Dermis microvascular lymphatic vessel endothelial cell (primary cell): ENCODE measurements around the gene TMEM97. TPM values are rescaled to one million over a fixed set of nuclear protein-coding genes. Genes with fewer than 3 reads are reported as not detected.
"Not testable (repeated sequence)": the region's sequence is repeated elsewhere in the genome, so short reads cannot be mapped to it uniquely, and the experiment has no call there.

Experiments
- DNase-seq, 2 donors: peaks; one replicate each; pipeline versions ENCODE4 v3.0.0 to v3.0.0-alpha.2; 2010; ENCODE audit warnings: low read depth in 2 of 2
- total RNA-seq: library from RNA; depleted of rRNA; stranded (reverse); fragments of >200 nt; gene quantifications from 2 replicates; pipeline ENCODE4 v1.2.1, GENCODE V29; 2014

TMEM97 gene
- total RNA-seq: 15.8 and 32.0 TPM in 2 replicates

DNA sequence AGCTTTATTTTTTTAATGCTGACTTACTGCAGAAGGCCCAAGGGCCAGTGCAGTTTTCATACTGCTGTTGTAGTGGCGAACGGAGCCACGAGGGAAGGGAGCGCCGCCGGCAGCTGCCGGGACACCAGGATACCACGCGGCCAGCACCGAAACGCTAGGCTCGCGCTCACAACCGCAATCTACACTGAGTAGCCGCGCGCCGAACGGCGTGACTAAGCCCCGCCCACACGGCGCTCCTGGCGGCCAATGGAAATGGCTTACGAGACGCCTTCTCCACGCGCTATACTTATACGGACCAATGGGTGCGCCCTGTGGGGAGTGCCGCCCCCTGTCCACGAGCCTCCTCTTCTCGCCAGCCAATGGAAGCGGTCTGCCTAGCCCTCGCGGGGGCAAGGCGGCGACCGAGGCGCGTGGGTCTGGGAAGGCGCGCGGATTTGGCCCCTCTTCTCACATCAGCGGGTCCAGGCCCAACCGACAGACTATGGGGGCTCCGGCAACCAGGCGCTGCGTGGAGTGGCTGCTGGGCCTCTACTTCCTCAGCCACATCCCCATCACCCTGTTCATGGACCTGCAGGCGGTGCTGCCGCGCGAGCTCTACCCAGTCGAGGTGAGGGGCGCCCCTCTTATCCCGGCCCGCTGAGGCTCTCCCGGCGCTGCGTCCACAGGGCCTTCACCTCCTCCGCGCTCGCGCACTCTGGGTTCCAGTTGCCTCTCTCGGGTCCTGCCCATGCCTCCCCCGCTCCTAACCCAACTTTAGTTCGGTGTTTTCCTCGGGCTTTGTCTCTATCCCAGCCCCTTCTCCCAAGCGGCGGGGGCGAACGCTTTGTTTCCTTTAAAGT lies at the start of gene TMEM97:
Gene TMEM97, plus strand, starts transcription at position 442 of the 839 bp plus-strand sequence. Its CDS starts 40 bp downstream, at position 482.
- DNase-seq: peak; percentile 92 to 99

DNA sequence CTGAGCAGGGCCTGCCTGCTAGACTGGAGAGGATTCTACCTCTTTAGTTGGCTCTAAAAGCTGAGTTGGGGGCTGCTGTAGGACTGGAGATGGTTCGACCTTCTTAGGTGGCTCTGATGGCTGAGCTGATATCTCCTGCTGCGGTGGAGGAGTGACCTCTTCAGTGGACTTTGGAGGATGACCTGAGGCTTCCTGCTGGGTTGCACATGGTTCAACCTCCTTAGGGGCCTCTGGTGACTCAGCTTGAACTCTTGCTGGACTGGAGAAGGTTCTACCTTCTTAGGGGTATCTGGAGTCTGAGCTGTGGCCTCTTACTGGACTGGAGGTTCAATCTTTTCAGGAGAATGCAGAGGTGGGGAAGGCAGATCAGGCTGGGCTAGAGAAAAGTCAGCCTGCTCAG lies 48.9 kb upstream of the TMEM97 start:
- DNase-seq: no peak

DNA sequence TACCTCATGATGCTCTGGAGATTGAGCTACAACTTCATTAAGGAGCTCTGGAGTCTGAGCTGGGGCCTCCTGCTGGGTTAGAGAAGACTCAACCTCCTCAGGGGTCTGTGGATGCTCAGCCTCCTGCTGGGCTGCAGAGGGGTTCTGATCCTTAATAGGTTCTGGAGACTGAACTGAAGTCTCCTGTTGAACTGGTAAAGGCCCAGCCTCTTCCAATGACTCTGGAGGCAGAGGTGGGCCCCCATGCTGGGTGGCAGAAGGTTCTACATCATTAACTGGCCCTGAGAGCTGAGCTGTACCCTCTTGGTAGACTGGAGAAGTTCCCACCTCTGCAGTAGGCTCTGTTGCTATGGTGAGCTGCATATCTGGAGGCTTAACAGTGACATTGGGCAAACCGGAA lies 48.1 kb upstream of the TMEM97 start:
- no peak for DNase-seq

DNA sequence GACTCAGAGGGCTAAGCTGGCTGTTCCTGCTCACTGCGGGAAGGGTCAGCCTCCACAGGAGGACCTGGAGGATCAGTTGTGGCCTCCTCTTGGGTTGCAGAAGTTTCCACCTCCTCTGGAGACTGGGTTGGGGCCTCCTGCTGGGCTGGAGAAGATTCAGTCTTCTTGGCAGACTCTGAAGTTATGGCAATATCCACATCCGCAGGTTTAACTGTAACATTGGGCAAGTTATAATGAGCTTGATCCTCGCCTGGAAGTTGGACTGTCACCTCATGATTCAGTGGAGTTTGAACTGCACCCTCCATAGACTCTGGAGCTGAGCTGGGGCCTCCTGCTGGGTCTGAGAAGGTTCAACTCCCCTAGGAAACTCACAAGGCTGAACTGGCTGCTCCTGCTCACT lies 47.6 kb upstream of the TMEM97 start:
- DNase-seq: no peak

DNA sequence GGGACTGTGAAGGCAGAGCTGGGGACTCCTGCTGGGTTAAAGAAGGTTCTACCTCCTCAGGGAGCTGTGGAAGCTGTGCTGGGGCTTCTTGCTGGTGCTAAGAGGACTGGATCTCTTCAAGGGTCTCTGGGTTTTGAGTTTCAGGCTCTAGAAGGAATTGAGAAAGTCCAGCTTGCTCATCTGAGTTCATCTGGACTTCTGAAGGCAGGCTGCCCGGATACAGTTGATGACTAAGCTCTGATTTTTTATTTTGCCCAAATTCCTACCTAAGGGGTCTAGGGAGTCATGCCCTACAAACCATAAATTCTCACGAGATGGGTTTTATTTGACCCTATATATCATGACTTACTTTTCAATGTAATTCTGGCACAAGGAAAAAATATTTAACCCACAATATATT lies 46.8 kb upstream of the TMEM97 start:
- no peak for DNase-seq

DNA sequence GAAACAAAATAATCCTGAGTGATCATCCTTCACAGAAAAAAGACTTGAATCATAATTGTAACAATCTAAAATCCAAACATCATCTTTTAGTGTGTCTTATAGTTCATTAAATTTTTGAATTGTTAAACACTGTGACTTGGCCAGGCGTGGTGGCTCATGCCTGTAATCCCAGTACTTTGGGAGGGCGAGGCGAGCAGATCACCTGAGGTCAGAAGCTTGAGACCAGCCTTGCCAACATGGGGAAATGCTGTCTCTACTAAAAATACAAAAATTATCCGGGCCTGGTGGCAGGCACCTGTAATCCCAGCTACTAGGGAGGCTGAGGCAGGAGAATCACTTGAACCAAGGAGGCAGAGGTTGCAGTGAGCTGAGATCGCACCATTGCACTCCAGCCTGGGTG lies 45.7 kb upstream of the TMEM97 start:
- not testable (repeated sequence) for DNase-seq

DNA sequence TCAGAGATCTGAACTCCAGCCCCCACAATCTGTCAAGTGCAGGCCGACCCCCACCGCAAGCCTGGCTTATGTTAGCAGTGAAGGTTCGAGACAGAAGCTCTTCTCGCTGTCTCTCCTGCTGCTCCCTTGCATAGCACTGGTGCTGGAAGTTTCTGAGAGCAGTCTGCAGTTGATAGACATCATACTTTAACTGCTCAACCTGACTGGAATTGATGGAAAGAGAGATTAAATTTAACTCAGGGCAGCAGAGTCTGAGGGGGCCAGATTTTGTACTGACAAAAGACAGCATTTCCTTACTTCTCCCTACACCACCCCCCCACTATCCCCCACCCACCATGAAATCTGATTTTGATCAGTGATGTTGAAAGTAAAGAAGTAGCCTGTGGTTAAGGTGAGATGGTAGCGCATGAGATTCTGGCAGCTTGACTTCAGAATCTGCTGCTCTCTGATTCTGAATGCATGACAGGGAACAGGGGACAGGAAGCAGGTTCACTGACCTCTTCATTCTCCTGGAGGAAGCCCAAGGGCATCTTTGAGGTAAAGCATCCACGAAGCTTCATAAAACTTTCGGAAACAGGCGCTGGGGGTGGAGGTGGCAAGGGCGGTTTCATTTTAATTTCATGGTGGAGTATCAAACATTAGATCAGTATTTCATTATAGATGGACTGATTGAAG lies 44.3 kb upstream of the TMEM97 start:
- no peak for DNase-seq

DNA sequence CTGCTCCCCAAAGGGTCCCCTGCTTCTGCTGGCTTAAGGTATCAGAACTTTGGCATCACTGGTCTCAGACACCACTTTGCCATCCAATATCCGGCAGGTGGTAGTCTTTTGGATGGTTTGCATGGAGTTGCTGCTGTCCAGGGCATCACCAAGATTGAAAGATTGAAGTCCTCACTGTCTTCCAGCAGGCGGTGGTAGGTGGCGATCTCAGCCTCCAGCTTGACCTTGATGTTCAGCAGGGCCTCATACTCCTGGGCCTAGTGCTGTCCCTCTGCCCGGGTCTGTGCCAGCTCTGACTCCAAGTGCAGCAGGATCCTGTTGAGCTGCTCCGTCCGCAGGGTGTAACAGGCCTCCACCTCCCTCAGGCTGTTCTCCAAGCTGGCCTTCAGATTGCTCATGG lies 43.0 kb upstream of the TMEM97 start:
- no peak for DNase-seq

DNA sequence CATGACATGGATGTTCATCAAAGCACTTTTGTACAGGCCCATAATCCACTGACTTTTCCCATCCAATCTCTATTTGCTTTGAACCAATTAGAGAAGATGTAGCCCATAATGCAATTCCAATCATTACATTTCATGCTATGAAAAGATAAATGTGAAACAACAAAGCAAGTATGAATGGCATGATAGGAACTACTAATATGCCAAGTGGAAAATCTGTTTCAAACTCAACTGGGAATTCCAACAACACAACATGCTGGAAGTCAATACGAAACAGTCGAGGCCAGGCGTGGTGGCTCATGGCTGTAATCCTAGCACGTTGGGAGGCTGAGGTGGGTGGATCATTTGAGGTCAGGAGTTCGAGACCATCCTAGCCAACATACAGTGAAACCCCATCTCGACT lies 39.6 kb upstream of the TMEM97 start:
- DNase-seq: no peak

DNA sequence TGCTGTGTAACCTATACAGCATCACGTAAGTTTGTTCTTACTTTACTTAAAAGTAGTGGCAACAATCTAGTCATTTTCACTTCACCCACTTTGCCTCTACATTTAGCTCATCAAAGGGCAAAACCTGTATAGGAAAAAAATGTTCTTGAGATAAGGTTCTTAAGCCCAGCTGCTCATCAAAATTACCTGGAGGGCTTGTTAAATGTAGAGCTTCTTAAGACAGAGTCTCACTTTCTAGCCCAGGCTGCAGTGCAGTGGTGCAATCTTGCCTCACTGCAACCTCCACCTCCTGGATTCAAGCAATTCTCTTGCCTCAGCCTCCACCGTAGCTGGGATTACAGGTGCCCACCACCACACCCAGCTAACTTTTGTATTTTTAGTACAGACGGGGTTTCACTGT lies 38.2 kb upstream of the TMEM97 start:
- no peak for DNase-seq

DNA sequence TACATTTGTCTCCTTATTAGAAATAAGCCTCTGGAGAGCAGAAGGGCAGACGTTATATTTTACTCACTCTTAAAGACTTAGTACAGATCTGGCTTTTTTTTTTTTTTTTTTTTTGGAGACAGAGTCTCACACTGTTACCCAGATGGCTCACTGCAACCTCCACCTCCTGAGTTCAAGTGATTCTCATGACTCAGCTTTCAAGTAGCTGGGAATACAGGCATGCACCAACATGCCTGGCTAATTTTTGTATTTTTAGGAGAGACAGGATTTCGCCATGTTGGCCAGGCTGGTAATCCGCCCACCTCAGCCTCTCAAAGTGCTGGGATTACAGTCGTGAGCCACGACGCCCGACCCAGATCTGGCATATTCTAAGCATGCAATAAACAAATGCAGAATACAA lies 36.4 kb upstream of the TMEM97 start:
- DNase-seq: peak in 1 of 2 donors; percentile 21

DNA sequence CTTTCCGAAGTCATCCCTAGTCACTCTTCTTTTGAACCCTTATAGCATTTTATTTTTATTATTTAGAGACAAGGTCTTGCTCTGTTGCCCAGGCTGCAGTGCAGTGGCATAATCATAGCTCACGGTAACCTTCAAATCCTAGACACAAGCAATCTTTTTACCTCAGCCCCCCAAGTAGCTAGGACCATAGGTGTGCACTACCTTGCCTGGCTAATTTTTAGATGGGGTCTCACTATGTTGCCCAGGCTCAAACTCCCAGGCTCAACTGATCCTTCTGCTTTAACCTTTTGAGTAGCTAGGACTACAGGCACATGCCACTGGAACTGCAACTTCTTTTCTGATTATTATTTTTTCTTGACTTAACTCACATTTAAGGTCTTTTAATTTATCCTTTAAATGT lies 33.0 kb upstream of the TMEM97 start:
- no peak for DNase-seq

DNA sequence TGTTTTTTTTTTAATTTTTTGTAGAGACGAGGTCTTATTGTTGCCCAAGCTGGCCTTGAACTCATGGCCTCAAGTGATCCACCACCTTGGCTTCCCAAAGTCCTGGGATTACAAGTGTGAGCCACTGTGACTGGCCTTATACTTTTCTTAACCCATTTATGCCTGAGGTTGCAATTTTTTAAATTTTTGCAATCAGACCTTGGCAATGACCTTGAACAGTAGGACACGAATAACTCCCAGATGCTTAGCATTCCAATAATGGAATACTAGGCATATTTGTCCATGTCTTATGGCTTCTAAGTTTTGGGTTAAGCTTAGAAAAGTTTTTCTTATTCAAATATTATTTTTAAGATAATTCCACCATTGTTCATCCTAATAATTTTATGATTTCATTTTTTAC lies 28.3 kb upstream of the TMEM97 start:
- DNase-seq: no peak

DNA sequence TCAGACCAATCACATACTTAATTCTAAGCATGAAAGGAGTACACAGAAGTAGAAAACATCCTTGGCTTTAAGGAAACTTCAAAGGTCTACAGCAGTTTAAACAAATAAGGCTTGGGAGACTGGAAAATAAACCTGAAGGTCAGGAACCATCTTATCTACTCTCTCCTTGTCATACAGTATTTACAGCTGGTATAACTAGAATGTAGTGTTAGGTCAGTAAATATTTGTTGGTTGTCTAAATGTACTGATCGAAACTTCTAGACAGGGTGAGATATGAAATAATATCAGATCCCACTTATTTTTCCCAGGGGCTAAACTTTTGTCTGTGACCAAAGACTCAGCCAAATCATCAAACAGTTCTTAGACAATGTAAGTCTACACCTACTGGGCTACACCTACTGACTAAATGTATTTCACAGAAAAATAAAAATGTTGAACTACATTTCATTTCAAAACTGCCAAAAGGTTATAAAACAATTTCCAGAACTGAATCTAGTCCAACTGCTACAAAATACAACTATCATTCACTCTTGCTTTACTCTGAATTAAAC lies 27.1 kb upstream of the TMEM97 start:
- no peak for DNase-seq

DNA sequence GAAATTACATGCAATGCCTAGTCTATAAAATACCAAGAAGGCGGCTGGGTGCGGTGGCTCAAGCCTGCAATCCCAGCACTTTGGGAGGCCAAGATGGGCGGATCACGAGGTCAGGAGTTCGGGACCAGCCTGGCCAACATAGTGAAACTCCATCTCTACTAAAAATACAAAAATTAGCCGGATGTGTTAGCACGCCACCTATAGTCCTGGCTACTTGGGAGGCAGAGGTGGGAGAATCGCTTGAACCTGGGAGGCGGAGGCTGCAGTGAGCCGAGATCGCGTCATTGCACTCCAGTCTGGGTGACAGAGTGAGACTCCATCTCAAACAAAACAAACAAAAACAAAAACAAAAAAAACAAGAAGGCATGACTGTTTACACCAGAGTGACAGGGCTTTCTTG lies 26.1 kb upstream of the TMEM97 start:
- DNase-seq: not testable (repeated sequence)

DNA sequence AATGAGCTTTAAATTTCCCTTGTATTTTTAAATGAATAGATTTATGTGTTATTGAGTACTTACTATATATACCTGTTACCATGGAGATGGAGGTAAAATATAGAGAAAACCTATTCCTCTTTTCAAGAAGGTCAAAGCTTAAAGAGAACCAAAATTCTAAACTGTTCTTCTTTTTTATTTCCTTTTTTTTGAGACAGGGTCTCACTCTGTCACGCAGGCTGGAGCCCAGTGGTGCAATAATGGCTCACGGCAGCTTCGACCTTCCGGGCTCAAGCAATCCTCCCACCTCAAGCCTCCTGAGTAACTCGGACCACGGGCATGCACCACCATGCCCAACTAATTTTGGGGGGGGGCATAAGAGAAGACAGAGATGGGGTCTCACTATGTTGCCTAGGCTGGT lies 25.0 kb upstream of the TMEM97 start:
- DNase-seq: no peak

DNA sequence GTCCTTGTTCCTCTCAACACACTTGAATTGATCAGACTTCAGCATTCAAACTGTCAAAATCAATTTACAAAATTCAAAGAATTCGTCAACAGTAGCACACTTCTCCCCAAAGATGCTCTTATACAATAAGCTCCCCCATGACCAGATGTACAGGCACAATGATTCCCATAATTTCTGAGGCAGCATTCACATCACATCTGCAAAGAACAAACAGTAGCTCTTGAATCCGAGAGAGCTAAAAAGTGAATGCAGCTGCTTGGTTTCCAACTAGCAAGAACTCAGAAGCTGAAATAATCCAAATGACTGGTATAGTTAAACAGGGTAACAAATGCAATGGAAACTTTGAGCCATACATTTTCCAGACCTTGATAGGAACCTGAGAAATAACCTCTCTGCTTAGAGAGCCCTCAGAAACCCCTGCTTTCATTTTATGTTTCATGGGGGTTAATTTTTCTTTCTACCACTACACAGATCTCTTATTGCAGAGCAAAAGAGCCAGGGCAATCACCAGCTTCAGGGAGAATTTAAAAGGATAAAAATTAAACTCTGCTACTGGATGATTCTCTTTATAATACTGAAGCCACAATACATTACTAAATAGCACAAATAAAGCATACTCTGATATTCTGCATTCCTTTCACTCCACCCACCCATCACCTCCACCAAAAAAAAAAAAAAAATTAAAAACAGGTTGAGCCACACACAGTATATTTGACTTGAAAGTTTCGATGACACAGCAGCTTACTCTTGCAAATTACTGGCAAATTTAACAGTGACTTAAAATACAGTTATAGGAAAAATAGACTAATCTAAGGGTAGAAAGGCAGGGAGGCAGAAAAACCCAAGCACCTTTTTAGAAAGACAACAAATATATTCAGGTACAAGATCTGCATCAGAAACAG lies 23.1 kb upstream of the TMEM97 start:
- DNase-seq: no peak

DNA sequence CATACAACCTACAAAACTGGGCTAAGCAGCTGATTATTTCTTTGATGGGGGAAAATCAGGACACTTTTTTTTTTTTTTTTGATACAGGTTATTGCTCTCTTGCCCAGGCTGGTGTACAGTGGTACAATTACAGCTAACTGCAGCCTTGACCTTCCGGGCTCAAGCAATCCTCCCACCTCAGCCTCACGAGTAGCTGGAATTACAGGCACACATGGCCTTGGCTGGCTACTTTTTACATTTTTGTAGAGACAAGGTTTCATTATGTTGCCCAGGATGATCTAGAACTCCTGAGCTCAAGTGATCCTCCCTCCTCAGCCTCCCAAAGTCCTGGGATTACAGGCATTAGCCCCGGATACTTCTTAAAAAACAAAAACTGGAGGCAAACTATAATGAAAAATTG lies 20.6 kb upstream of the TMEM97 start:
- no peak for DNase-seq

DNA sequence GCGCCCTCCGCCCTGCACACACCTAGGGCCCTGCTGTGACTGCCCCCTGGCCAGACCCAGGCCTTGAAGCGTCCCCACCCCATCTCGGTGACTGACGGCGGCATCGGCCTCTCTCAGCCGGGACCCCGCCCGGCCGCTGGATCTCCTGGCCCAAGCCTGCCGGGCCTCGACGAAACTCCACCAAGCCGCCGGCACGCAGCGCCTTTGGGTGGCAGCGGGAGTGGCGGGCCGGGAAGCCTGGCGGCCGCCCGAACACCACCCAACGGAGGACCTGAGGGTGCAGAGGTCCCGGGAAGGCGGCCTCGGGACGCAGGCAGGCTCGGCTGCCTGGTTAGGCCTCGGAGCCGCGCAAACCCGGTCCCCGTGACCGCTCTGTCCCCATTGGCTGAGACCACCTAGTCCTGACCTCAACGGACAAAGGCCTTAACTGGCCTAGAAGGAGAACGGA lies 12.0 kb upstream of the TMEM97 start:
- DNase-seq: no peak

DNA sequence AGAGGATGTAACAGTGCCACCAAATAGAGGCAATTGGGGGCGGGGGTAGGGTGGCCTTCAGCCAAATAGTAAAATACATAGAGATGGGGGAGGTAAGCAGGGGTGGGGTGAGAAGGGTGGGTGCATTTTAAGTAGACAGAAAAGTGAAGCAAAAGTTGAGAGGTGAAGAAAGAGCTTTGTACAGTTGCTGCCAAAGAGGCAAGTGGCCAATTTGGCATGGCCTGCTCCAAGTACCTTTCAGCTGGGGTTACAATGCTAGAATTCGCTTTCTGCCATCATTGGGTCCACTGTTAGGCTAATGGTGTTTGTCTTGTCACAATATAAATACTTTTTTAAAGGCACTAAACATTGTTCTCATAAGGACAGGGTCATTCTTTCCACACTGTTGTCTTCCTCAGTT lies 5.2 kb upstream of the TMEM97 start:
- DNase-seq: no peak

DNA sequence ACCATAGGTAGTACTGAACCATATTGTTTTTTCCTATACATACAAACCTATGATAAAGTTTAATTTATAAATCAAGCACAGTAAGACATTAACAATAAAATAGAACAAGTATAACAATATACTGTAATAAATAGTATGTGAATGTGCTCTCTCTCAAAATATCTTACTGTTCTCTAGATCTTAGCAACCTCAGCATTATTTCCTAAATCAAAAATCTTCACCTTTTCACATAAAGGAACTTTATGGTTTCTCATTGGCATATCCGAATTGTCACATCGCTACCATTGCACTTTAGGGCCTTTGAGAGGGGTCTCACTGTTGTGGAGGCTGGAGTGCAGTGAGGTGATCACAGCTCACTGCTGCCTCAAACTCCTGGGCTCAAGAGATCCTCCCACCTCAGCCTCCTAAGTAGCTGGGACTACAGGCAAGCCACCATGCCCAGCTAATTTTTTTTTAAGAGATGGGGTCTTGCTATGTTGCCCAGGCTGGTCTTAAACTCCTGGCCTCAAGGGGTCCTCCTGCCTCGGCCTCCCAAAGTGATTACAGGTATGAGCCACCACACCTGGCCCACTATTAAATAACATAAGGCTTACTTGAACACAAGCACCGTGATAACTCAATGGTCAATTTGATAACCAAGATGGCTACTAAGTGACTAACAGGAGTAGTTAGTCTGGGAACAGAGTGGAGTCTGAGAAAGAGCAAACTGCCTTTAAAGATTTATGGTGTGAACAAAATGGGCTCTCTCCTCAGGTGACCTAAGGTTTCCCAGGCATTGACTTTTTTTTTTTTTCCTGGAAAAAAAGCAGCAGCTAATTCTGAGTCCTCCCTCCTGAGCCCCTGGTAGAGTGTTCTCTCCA lies 2.9 kb upstream of the TMEM97 start:
- no peak for DNase-seq
